ENCODE results near the gene CEP128. TPM values are rescaled to one million over a fixed set of nuclear protein-coding genes. Genes with fewer than 3 reads are reported as not detected.

CEP128 gene
- total RNA-seq, 1 experiment from 2014 or later, result 16.4 TPM

- Histone ChIP-seq H3K9me2 (ENCODE audit: insufficient read depth) (no peaks in the 10 kb centered on the region), H3K27ac (ENCODE audit: low read depth, low read length) (no peak overlapping the region), H3K4me3 (replicated peaks in 1 of 2; ENCODE audit: low read depth in 1 of 2, low read length in 2 of 2) (no peak overlapping the region), H3K4me2 (ENCODE audit: low read length) (no peak overlapping the region), H3K9ac (ENCODE audit: low read length) (no peak overlapping the region), H3K36me3 (ENCODE audit: control insufficient read depth in 1 of 2, insufficient read depth in 2 of 2, low read length in 2 of 2) (no peaks in the 10 kb centered on the region), H3K79me2 (ENCODE audit: insufficient read depth, low read length) (no peaks in the 10 kb centered on the region), H4K20me1 (ENCODE audit: insufficient read depth) (no peaks in the 10 kb centered on the region), H3K27me3 (ENCODE audit: insufficient read depth, low read length) (no peaks in the 10 kb centered on the region), H3K9me3 (ENCODE audit: control insufficient read depth in 1 of 2, insufficient read depth in 1 of 2, low read depth in 1 of 2, low read length in 2 of 2) (no peaks in the 10 kb centered on the region), H2AFZ (ENCODE audit: low read depth, low read length, poor library complexity, severe bottlenecking) (no peak overlapping the region), H3K4me1 (ENCODE audit: control insufficient read depth in 1 of 2, insufficient read depth in 2 of 2, low read length in 2 of 2) (no peaks in the 10 kb centered on the region)
- intact Hi-C loops (cut with micrococcal nuclease), result no loop called here
- ATAC-seq, result no peak
- no TSS peak for BruUV-seq (replicated peaks)
- POLR2A ChIA-PET, result no interaction called here
- RAD21 ChIA-PET (ENCODE audit: low non-redundant PET in 1 of 2, low total read pairs in 2 of 2, uncharacterized antibody in 2 of 2, unreplicated experiment in 2 of 2), result no interaction called here
- CTCF ChIA-PET, result no interaction called here
- TF ChIP-seq, protein P1, sequence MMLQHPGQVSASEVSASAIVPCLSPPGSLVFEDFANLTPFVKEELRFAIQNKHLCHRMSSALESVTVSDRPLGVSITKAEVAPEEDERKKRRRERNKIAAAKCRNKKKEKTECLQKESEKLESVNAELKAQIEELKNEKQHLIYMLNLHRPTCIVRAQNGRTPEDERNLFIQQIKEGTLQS (IDR thresholded peaks at IDR 0.05), result no peak
- TF ChIP-seq REST (IDR thresholded peaks at IDR 0.05; ENCODE audit: low read depth) (no peak), TCF7L2 (IDR thresholded peaks at IDR 0.05; ENCODE audit: borderline replicate concordance, extremely low read depth, insufficient read depth, insufficient read length) (no peak), CBX3 (IDR thresholded peaks at IDR 0.05; ENCODE audit: low read depth) (no peak), SRF (IDR thresholded peaks at IDR 0.05; ENCODE audit: low read depth) (no peak), ELF1 (IDR thresholded peaks at IDR 0.05; ENCODE audit: borderline replicate concordance, low read depth) (no peak), FOSL1 (IDR thresholded peaks at IDR 0.05; ENCODE audit: low read depth) (no peak), POLR2A (IDR thresholded peaks at IDR 0.05; ENCODE audit: borderline replicate concordance, extremely low read depth, insufficient read depth, insufficient read length) (no peak), EZH2phosphoT487 (IDR thresholded peaks at IDR 0.05; ENCODE audit: borderline replicate concordance) (no peak), RAD21 (IDR thresholded peaks at IDR 0.05; ENCODE audit: low read depth) (no peak), JUND (IDR thresholded peaks at IDR 0.05) (no peak), POLR2AphosphoS5 (IDR thresholded peaks at IDR 0.05; ENCODE audit: low read depth, low read length) (no peak), CTCF (IDR thresholded peaks at IDR 0.05 in 2 of 3, conservative IDR thresholded peaks at IDR 0.05 in 1 of 3; ENCODE audit: borderline replicate concordance in 1 of 3, insufficient read depth in 1 of 3, low read depth in 2 of 3, low read length in 2 of 3) (no peak), ZBTB33 (IDR thresholded peaks at IDR 0.05; ENCODE audit: extremely low read depth, insufficient replicate concordance, low read length) (no peak), ZFX (IDR thresholded peaks at IDR 0.05) (no peak), EZH2 (IDR thresholded peaks at IDR 0.05) (no peak)
- no peak for DNase-seq (ENCODE audit: low read depth, low spot score)
Measured at GRCh38 chr14:80627745-80628144, 313.8 kb downstream of the CEP128 start.

All from HCT116 (cell line).